ENCODE data around the gene SMOC2.
"Not testable (repeated sequence)": the region's sequence is repeated elsewhere in the genome, so short reads cannot be mapped to it uniquely, and the experiment has no call there.

SMOC2 gene

DNA sequence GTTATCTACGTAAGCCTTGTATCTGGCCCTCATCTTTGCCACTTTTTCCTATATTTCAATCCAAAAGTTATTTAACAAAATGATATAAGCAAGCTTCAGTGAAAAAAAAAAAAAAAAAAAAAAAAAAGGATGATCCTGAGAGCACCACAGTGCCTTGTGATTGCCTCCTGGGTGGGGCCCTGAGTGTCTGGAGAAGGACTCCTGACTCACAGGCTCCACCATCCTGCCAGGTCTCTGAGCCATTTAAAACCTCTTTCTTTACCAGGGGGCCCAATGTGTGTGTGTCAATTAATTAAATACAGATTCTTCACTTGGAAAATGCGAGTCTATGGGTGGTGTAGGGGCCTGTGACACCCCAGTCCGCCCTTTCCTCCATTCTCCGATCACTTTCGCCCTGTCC lies 105.2 kb downstream of the SMOC2 start:
- DNase-seq: no peak

DNA sequence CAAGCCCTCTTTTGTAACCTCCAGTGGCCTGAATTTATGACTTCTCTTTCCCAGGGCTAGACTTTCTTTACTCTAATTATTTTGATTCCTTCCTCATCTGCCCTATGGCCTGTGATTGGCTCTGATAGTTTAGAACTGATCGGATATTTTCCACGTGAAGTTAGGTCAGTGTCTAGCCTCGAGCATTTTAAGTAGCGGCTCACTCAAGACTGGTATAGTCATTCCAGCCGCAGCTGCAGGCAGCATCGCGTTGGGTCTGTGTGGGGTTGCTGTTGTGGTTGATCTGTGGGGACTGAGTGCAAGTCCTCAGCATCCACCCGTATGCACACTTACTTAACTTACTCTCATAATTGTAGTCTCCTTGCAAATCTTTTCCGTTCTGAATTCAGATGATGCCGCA lies 105.7 kb downstream of the SMOC2 start:
- no peak for DNase-seq

- DNase-seq: no peak
Observed at GRCh38 chr6:168550326-168550725, 109.3 kb downstream of the SMOC2 start.

DNA sequence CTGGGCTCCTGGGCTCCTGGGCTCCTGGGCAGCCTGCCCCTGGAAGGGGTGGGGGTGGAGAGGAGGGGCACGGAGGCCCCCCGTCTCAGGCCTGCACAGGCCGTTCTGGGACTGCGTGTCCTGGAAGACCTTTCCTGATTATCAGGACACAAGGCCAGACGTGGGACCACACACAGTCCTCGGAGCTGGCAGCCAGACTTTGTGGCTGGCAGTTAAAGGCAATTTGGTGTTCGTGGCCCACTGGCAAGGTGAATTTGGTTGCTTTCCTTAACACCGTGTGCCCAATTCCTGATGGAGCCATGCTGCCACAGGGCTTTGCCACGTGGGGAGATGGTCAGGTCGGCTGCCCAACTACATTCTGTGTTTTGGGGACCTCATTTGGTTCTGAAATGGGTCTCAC lies 113.5 kb downstream of the SMOC2 start:
- no peak for DNase-seq

DNA sequence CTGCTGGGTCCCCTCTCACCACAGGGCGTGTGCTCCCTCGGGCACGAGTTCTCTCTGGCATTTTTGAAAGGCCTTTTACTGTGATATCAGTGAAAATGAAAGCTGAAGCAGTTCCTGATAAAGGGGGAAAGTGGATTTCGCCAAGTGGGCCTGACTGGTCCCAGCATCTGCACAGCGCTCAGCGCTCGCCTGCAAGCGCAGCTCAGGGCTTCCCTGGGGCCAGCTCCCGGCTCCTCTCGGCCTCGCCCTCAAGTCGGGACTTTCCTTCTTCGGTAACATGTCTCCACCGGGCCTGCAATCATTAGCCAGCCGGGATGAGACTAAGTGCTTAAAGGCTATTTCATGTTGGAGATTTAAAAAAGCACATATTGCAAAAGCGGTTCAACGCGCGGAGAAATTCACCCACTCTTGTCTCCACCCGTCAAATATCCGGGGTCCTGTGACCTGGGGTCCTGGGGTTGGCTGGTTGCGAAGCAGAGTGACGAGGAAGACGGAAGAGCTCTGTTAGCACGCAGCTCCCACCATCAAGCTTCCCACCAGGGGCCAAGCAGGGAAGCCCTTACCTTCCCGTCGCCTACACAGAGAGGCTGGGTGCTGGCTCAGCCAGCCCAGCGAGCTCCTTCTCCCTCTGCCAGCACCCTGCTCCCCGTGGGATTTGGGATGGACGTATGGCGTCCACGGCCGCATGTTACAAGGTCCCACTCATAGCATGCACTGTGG lies 114.1 kb downstream of the SMOC2 start:
- no peak for DNase-seq

DNA sequence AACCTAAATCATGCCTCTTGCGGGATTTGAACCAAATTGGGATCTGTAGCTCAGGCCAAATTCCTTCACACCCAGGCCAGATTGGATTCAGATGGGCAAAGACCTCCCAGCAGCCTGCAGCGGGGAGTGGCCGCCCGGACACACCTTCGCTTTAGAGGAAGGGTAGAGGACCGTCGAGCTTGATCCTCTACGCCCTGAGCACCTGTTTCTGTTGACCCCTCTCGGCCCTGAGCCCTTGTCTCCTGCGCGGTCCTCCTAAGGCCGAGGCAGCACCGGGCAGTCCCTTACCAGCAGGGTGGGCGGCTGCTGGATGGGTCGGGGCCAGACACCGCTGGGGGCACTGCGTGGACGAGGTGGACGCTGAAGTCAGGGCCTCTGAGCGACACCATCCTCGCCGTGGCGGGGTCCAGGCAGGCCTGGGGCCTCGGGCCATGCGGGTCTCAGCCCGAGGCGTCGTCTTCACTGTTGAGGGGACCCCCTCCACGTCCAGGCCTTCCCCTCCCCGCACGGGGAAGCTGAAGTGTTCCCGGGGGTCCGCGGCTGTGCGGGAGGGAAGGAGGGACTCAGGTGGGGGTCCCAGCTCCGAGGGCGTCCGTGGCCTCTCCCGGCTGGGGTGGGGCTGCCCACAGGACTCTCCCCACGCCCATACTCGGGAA lies 114.8 kb downstream of the SMOC2 start:
- DNase-seq: no peak

DNA sequence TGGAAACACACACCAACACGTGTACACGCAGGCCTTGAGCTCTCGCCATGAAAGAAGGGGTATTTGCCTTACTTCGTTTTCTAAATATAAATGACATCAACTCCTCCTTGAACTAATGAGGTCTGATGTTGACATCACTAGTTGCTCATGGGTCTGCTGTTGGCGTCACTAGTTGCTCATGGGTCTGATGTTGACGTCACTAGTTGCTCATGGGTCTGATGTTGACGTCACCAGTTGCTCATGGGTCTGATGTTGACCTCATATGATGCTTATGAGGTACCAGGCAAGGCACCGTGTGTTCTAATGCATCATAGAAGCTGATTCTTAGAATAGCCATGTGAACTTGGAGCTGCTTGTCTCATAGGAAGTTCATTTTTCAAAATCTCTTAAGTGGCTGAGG lies 116.5 kb downstream of the SMOC2 start:
- DNase-seq: no peak

DNA sequence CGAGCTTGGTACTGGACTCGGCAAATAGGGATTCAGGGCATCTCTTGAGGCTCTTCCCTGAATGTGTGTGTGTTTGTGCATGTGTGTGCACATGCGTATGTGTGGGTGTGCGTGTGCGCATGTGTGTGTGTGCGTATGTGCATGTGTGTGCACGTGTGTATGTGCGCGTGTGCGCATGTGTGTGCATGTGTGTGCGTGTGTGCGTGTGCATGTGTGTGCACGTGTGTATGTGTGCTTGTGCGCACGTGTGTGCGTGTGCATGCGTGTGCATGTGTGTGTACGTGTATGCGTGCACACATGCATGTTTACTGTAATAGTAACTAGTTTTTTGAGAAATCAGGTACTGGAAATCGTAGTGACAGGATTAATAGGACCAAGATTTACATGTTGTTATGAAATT lies 117.7 kb downstream of the SMOC2 start:
- no peak for DNase-seq

DNA sequence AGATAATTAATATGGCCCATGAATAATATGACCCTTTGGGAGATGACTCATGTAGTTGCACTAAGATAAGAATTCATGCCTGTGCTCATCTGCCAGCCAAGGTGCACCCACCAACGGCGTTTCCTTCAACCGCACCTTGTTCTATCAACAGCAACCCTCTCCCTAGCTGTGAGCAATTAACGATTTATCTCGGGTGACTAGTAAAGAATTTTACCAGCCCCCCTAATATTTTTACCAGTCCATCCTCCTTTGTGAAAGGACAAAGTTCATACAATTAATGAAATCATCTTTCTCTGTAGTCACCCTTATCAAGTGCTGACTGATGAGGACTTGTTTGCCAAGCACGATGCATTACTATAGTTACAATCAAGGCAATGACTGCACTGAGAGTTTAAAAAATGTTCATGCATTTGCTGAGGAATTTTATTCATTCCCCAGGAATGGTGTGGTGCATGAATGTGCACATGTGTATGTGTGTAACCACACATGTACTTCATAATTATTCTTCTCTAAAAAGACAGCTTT lies 118.7 kb downstream of the SMOC2 start:
- no peak for DNase-seq

- DNase-seq: no peak
Observed at GRCh38 chr6:168560126-168560525, 119.1 kb downstream of the SMOC2 start.

GRCh38 chr6:168562576-168563151 lies 121.7 kb downstream of the SMOC2 start:
- DNase-seq: no peak

DNA sequence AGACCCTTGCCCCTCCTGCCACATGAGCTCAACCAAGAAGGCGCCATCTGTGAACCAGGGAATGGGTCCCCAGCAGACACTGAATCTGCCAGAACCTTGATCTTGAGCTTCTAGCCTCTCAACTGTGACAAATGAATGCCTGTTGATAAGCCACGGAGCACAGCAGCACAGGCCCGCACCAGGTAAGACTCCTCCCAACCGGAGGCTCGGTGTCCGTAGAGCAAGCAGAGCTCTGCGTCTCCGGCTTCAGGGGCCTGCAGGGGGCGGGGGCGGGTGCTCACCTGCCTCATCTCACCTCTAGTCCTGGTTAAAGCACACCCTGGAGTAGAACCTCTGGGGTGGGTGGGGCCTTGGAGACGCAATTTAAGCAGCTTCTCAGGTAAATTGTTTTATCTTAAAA lies 122.7 kb downstream of the SMOC2 start:
- no peak for DNase-seq

GRCh38 chr6:168565112-168565511 lies 124.1 kb downstream of the SMOC2 start:
- no peak for DNase-seq

- no peak for DNase-seq
Observed at GRCh38 chr6:168570211-168570610, 129.2 kb downstream of the SMOC2 start.

- no peak for DNase-seq
Observed at GRCh38 chr6:168571268-168571667, 130.3 kb downstream of the SMOC2 start.

GRCh38 chr6:168573276-168573835 lies 132.4 kb downstream of the SMOC2 start:
- DNase-seq: not testable (repeated sequence)

DNA sequence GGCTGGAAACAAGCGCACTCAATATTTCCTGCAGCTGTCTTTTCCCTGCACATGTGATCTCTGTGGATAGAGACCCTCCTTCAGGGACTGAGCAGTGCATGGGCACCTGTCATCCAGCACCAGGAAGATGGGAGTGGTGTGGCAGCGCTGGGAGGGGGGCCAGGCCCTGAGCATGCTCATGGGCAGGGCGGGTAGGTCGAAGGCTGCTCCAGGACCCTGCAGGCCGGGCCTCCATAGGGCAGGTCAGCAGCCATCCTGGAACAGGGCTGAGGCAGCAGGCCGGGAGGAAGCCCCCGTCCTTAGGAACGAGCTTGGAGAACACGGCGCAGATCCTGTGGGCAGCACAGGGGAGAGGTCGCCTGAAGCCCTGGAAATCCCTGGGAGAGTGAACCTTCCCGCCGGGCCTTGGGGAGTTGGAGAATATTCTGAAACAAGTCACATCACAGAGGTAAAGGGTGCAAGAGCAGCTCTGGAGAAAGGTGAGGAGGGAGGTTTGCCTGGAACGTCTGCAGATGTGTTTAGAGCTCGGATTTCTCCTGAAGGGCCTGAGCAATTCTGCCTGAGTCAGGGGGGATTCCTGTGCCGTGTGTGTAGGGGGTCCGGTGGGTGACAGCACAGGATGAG lies 133.2 kb downstream of the SMOC2 start:
- DNase-seq: no peak

DNA sequence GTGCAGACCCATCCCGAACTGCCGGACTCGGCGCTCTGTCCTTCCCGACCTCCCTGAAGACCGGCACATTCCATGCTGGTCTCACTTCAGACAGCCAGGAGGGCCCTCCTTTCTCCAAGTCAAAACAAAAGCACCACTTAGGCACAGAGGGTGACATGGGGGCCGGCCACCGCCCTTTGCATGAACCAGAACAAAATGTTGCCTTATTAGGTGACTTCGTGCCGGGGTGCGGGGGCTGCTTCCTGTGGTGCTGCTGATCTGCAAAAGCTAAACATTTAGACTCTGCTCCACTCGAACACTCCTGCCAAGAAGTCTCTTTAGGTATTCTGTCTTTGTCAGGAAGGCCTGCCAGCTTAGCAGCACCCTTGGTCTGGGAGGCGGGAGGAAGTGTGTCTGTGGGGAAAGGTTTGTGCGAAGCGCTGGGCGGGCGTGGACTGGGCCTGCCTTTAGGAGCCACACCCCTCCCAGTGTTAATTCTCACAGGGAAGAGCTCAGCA lies 133.8 kb downstream of the SMOC2 start:
- DNase-seq: no peak

- DNase-seq: no peak
Observed at GRCh38 chr6:168575346-168576098, 134.5 kb downstream of the SMOC2 start.

GRCh38 chr6:168576388-168576787 lies 135.4 kb downstream of the SMOC2 start:
- DNase-seq: no peak

DNA sequence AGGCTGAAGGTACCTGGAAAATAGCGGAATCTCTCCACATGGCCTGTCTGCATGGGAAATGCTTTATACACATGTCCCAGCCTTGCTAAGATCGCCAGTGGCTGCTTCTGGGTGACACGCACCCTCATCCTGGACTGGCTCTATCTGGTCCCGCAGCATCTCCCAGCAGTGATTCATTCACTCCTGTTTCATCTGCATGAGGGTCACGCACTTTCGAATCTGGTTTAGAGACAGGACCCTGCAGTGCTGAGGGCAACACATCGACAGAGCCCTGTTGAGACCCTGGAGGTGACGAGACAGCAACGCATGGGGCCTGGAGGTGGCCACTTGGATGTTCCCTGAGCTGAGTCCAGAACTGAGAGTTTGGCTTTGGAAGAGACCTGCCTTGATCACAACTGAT lies 136.5 kb downstream of the SMOC2 start:
- DNase-seq: no peak

DNA sequence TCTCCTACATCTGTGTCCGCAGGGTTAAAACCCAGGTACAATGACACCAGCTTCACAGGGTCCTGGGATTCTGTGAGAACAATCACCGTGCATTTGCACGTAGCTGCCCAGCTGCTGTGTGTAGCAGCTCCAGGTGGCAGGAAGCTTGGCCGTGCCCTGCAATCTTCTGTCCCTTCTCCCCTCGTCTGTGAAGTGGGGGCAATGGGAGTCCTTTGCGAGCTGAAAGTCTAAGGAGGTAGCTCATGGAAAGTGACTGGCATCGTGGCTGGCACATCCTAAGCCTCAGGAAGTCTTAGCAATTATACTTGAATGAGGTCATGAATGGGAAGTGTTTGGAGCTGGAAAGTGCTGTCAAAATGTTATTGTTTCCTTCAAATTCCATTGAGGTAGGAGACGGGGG lies 137.1 kb downstream of the SMOC2 start:
- DNase-seq: no peak
